Measurements from ENCODE around the gene KRT77.

DNA sequence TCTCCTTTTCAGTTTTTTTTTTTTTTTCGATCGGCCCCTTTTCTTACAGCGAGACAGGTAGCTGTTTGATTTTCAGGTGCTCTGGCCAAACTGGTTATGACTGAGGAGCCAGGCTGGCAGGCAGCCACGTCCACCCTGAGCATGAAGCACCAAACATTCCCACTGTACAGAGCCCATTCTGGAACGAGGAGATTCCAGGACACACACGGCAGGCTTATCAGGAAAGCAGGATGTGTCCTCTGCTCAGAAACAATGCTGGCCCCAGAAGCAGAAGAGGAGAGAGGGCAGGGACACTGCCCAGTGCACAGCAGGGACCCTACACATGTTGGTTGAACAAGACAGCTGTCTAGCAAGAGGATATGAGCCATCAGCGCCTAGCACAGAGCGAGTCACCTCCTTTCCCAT lies 47.6 kb downstream of the KRT77 start:
- TF ChIP-seq, protein P1, sequence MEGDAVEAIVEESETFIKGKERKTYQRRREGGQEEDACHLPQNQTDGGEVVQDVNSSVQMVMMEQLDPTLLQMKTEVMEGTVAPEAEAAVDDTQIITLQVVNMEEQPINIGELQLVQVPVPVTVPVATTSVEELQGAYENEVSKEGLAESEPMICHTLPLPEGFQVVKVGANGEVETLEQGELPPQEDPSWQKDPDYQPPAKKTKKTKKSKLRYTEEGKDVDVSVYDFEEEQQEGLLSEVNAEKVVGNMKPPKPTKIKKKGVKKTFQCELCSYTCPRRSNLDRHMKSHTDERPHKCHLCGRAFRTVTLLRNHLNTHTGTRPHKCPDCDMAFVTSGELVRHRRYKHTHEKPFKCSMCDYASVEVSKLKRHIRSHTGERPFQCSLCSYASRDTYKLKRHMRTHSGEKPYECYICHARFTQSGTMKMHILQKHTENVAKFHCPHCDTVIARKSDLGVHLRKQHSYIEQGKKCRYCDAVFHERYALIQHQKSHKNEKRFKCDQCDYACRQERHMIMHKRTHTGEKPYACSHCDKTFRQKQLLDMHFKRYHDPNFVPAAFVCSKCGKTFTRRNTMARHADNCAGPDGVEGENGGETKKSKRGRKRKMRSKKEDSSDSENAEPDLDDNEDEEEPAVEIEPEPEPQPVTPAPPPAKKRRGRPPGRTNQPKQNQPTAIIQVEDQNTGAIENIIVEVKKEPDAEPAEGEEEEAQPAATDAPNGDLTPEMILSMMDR (conservative IDR thresholded peaks at IDR 0.05; ENCODE audit: low read length): no peak
- no peak for TF ChIP-seq EZH2phosphoT487 (IDR thresholded peaks at IDR 0.05; ENCODE audit: borderline replicate concordance, low read depth, low read length)

All from OCI-LY7 (cell line).